Small intestine (tissue), 7 donors: ENCODE data around the gene GUCA2A. TPM values are rescaled to one million over a fixed set of nuclear protein-coding genes. Genes with fewer than 3 reads are reported as not detected.

Experiments used
- DNase-seq, 2 donors: peaks; one replicate each; pipeline versions ENCODE4 v3.0.0 to v3.0.0-alpha.2; 2013
- FAIRE-seq: peaks from 2 replicates; lab custom pipeline; 2012; peaks lifted over from hg19 to GRCh38; lab: Jason Lieb, UNC
- H3K27ac ChIP-seq, 3 donors: one replicate each; pipeline ENCODE4 v1.5.1; 2013; ENCODE audit warnings: low read length in 2 of 3, mild to moderate bottlenecking in 2 of 3, control low read depth in 1 of 3, inconsistent platforms in 1 of 3, low read depth in 1 of 3, moderate library complexity in 1 of 3
- H3K27me3 ChIP-seq, 3 donors: one replicate each; pipeline ENCODE4 v1.6.1; 2013; ENCODE audit warnings: low read length in 3 of 3, inconsistent platforms in 1 of 3; ENCODE audit not compliant: control insufficient read depth in 3 of 3, insufficient read depth in 3 of 3
- H3K36me3 ChIP-seq, 3 donors: one replicate each; pipeline ENCODE4 v1.6.1; 2013; ENCODE audit warnings: low read length in 3 of 3, inconsistent platforms in 1 of 3, low read depth in 1 of 3, mild to moderate bottlenecking in 1 of 3, moderate library complexity in 1 of 3; ENCODE audit not compliant: control insufficient read depth in 3 of 3, insufficient read depth in 2 of 3
- H3K4me1 ChIP-seq, 3 donors: one replicate each; pipeline ENCODE4 v1.6.1; 2013; ENCODE audit warnings: low read length in 2 of 3, inconsistent platforms in 1 of 3, low read depth in 1 of 3, mild to moderate bottlenecking in 1 of 3, moderate library complexity in 1 of 3; ENCODE audit not compliant: control insufficient read depth in 3 of 3, insufficient read depth in 2 of 3
- H3K4me3 ChIP-seq, 3 donors: one replicate each; pipeline ENCODE4 v1.5.1; 2013; ENCODE audit warnings: low read length in 3 of 3, control low read depth in 1 of 3, inconsistent platforms in 1 of 3, low read depth in 1 of 3, mild to moderate bottlenecking in 1 of 3, moderate library complexity in 1 of 3
- H3K9me3 ChIP-seq, 2 donors: one replicate each; pipeline ENCODE4 v1.6.1; 2013; ENCODE audit warnings: low read depth in 1 of 2, low read length in 1 of 2; ENCODE audit not compliant: control insufficient read depth in 2 of 2, insufficient read depth in 1 of 2
- WGBS, 3 donors: extraction: QIAGEN DNeasy Blood & Tissue Kit; methylation state at CpG; one replicate each; pipeline ENCODE4 v1.1.7; 2013; 5-methylcytosine and 5-hydroxymethylcytosine counted together
- polyA plus RNA-seq, 4 donors: library from polyadenylated mRNA; stranded (reverse) in 3 of 4; unstranded in 1 of 4; fragments of 200-250 nt in 3 of 4; fragments of 120-200 nt in 1 of 4; gene quantifications; one replicate each; pipeline versions ENCODE4 v1.2.1 to v1.2.3, GENCODE V29; 2013
- donor health status: healthy with polysubstance abuse.
- donor health status: control.
- donor health status: control.
- donor health status: Bipolar disorder and iron deficiency.
- donor health status: healthy.

GUCA2A gene
- polyA plus RNA-seq, 4 donors = 56.3 to 1,041 (median 107) TPM

GRCh38 chr1:42183210-42183956 is 18.8 kb upstream of the GUCA2A start:
- H3K9me3 ChIP-seq = no peaks in the 10 kb centered on the region
- DNase-seq = no peak
- H3K27ac ChIP-seq = no peak overlapping the region
- whole genome bisulfite sequencing, 3 donors = 72 to 97% (median 95%) methylated on average over 3 of the region's 7 CpGs
- no peak overlapping the region for H3K4me3 ChIP-seq
- H3K4me1 ChIP-seq = no peaks in the 10 kb centered on the region
- H3K36me3 ChIP-seq = peaks cover 9 to 17% (median 13%) of the 10 kb centered on the region in 3 donors
- no peak for FAIRE-seq
- no peaks in the 10 kb centered on the region for H3K27me3 ChIP-seq

- H3K9me3 ChIP-seq = no peaks in the 10 kb centered on the region
- WGBS, 3 donors = 79 to 91% (median 85%) methylated on average over 4 of the region's 4 CpGs
- H3K27ac ChIP-seq = no peak overlapping the region
- peaks cover 6 to 16% (median 13%) of the 10 kb centered on the region in 3 donors for H3K36me3 ChIP-seq
- H3K4me3 ChIP-seq = no peak overlapping the region
- H3K4me1 ChIP-seq = no peaks in the 10 kb centered on the region
- no peaks in the 10 kb centered on the region for H3K27me3 ChIP-seq
- FAIRE-seq (no peak), DNase-seq (no peak)
These were observed 17.1 kb upstream of the GUCA2A start for GRCh38 chr1:42181687-42182086.

- no peaks in the 10 kb centered on the region for H3K9me3 ChIP-seq
- WGBS, 3 donors = 77 to 85% (median 83%) methylated on average over 4 of the region's 4 CpGs
- no peak overlapping the region for H3K27ac ChIP-seq
- FAIRE-seq (no peak), DNase-seq (no peak)
- H3K4me3 ChIP-seq = no peak overlapping the region
- H3K36me3 ChIP-seq = peaks cover 2 to 20% (median 9%) of the 10 kb centered on the region in 3 donors
- H3K27me3 ChIP-seq = no peaks in the 10 kb centered on the region
- H3K4me1 ChIP-seq = no peaks in the 10 kb centered on the region
These were observed 15.4 kb upstream of the GUCA2A start for GRCh38 chr1:42179900-42180329.

GRCh38 chr1:42179275-42179674 is 14.7 kb upstream of the GUCA2A start:
- WGBS, 3 donors = 43 to 70% (median 64%) methylated on average over 2 of the region's 2 CpGs

GRCh38 chr1:42178249-42178648 is 13.7 kb upstream of the GUCA2A start:
- Histone ChIP-seq H3K27ac (no peak overlapping the region), H3K27me3 (no peaks in the 10 kb centered on the region), H3K4me3 (no peak overlapping the region), H3K9me3 (no peaks in the 10 kb centered on the region), H3K4me1 (no peaks in the 10 kb centered on the region), H3K36me3 (peaks cover 2 to 20% (median 9%) of the 10 kb centered on the region in 3 donors)
- 33 to 55% (median 40%) methylated on average over 3 of the region's 3 CpGs for WGBS, 3 donors
- DNase-seq (no peak), FAIRE-seq (no peak)

More at GRCh38 chr1:42179275-42179674, 14.7 kb upstream of the GUCA2A start:
- no peaks in the 10 kb centered on the region for H3K4me1 ChIP-seq
- no peak for FAIRE-seq
- H3K9me3 ChIP-seq = no peaks in the 10 kb centered on the region
- no peaks in the 10 kb centered on the region for H3K27me3 ChIP-seq
- no peak overlapping the region for H3K4me3 ChIP-seq
- H3K36me3 ChIP-seq = peaks cover 2 to 20% (median 9%) of the 10 kb centered on the region in 3 donors
- H3K27ac ChIP-seq = no peak overlapping the region
- DNase-seq = no peak

- Histone ChIP-seq H3K36me3 (peaks cover 2 to 17% (median 9%) of the 10 kb centered on the region in 3 donors), H3K9me3 (no peaks in the 10 kb centered on the region), H3K4me3 (no peak overlapping the region), H3K4me1 (no peaks in the 10 kb centered on the region), H3K27ac (no peak overlapping the region), H3K27me3 (no peaks in the 10 kb centered on the region)
- DNase-seq = peak in 1 of 2 donors; percentile 23
- WGBS, 3 donors = 57 to 70% (median 62%) methylated on average over 6 of the region's 6 CpGs
- no peak for FAIRE-seq
These were observed 13.0 kb upstream of the GUCA2A start for GRCh38 chr1:42177541-42177981.

- DNase-seq = peak; percentile 50 to 53
- Histone ChIP-seq H3K27ac (no peak overlapping the region), H3K36me3 (peaks cover 2 to 16% (median 9%) of the 10 kb centered on the region in 3 donors), H3K27me3 (no peaks in the 10 kb centered on the region), H3K9me3 (no peaks in the 10 kb centered on the region), H3K4me1 (no peaks in the 10 kb centered on the region), H3K4me3 (no peak overlapping the region)
- WGBS, 3 donors = 76 to 84% (median 79%) methylated on average over 4 of the region's 4 CpGs
- no peak for FAIRE-seq
These were observed 12.5 kb upstream of the GUCA2A start for GRCh38 chr1:42176902-42177519.

GRCh38 chr1:42175314-42176054 is 10.9 kb upstream of the GUCA2A start:
- Histone ChIP-seq H3K4me1 (peaks cover 0 to 7% (median 0%) of the 10 kb centered on the region in 3 donors), H3K27ac (no peak overlapping the region), H3K9me3 (no peaks in the 10 kb centered on the region), H3K36me3 (peaks cover 0 to 11% (median 2%) of the 10 kb centered on the region in 3 donors), H3K27me3 (no peaks in the 10 kb centered on the region), H3K4me3 (no peak overlapping the region)
- FAIRE-seq = no peak
- no peak for DNase-seq
- WGBS, 3 donors = 94 to 96% (median 95%) methylated on average over 7 of the region's 7 CpGs
